H9 (cell line): ENCODE measurements around the gene CDH20. TPM values are rescaled to one million over a fixed set of nuclear protein-coding genes. Genes with fewer than 3 reads are reported as not detected.

ENCODE experiments used
- DNase-seq: peaks from one replicate; pipeline ENCODE4 v3.0.0-alpha.2; 2017
- H2AFZ ChIP-seq: one replicate; pipeline ENCODE4 v1.6.1; 2013; ENCODE audit warnings: mild to moderate bottlenecking, low read length, control low read depth, moderate library complexity
- H2AK5ac ChIP-seq: 2 replicates; pipeline ENCODE4 v1.6.1; 2013; ENCODE audit warnings: low read length, control low read depth, mixed read lengths; ENCODE audit not compliant: insufficient read length
- H2BK120ac ChIP-seq: one replicate; pipeline ENCODE4 v1.6.1; 2013; ENCODE audit warnings: low read depth, mild to moderate bottlenecking, low read length, control low read depth, inconsistent platforms; ENCODE audit not compliant: poor library complexity, severe bottlenecking
- H2BK12ac ChIP-seq: 2 replicates; pipeline ENCODE4 v1.6.1; 2013; ENCODE audit warnings: low read length, control low read depth, mixed read lengths, low read depth; ENCODE audit not compliant: insufficient read length
- H2BK15ac ChIP-seq: 2 replicates; pipeline ENCODE4 v1.6.1; 2013; ENCODE audit warnings: low read depth, low read length, control low read depth
- H2BK20ac ChIP-seq: one replicate; pipeline ENCODE4 v1.6.1; 2013; ENCODE audit warnings: low read depth, mild to moderate bottlenecking, low read length, control low read depth, inconsistent platforms; ENCODE audit not compliant: poor library complexity, severe bottlenecking
- H2BK5ac ChIP-seq: 2 replicates; pipeline ENCODE4 v1.6.1; 2013; ENCODE audit warnings: low read length, control low read depth, mixed read lengths; ENCODE audit not compliant: insufficient read length
- H3K14ac ChIP-seq: 2 replicates; pipeline ENCODE4 v1.6.1; 2013; ENCODE audit warnings: low read length, control low read depth; ENCODE audit not compliant: insufficient read depth
- H3K18ac ChIP-seq: 2 replicates; pipeline ENCODE4 v1.6.1; 2013; ENCODE audit warnings: low read depth, mild to moderate bottlenecking, mixed read lengths, low read length, control low read depth; ENCODE audit not compliant: insufficient read length
- H3K23ac ChIP-seq: 2 replicates; pipeline ENCODE4 v1.6.1; 2013; ENCODE audit warnings: low read length, control low read depth, mixed read lengths, low read depth; ENCODE audit not compliant: insufficient read length
- H3K23me2 ChIP-seq: 2 replicates; pipeline ENCODE4 v1.6.1; 2013; ENCODE audit warnings: low read depth, mild to moderate bottlenecking, mixed read lengths, low read length, control low read depth; ENCODE audit not compliant: insufficient read length, poor library complexity, severe bottlenecking
- H3K27ac ChIP-seq: 2 replicates; pipeline ENCODE4 v1.5.1; 2013; ENCODE audit warnings: low read length, control low read depth, mixed read lengths, low read depth; ENCODE audit not compliant: insufficient read length
- H3K27me3 ChIP-seq: 2 replicates; pipeline ENCODE4 v1.6.1; 2013; ENCODE audit warnings: low read length, control low read depth, inconsistent platforms; ENCODE audit not compliant: insufficient read depth
- H3K4ac ChIP-seq: 2 replicates; pipeline ENCODE4 v1.6.1; 2013; ENCODE audit warnings: low read depth, mild to moderate bottlenecking, control low read depth, inconsistent platforms, low read length, moderate library complexity
- H3K4me1 ChIP-seq: 2 replicates; pipeline ENCODE4 v1.6.1; 2013; ENCODE audit warnings: low read length, control low read depth, inconsistent platforms; ENCODE audit not compliant: insufficient read depth
- H3K4me2 ChIP-seq: 2 replicates; pipeline ENCODE4 v1.6.1; 2013; ENCODE audit warnings: low read length, control low read depth, mixed read lengths; ENCODE audit not compliant: insufficient read length, insufficient read depth
- H3K56ac ChIP-seq: 2 replicates; pipeline ENCODE4 v1.6.1; 2013; ENCODE audit warnings: low read depth, mild to moderate bottlenecking, mixed read lengths, low read length, control low read depth; ENCODE audit not compliant: insufficient read length
- H3K79me1 ChIP-seq: 2 replicates; pipeline ENCODE4 v1.6.1; 2013; ENCODE audit warnings: low read depth, mild to moderate bottlenecking, moderate library complexity, low read length, control low read depth, inconsistent platforms; ENCODE audit not compliant: insufficient read depth, poor library complexity, severe bottlenecking
- H3K79me2 ChIP-seq: 2 replicates; pipeline ENCODE4 v1.6.1; 2013; ENCODE audit warnings: low read length, control low read depth, inconsistent platforms; ENCODE audit not compliant: insufficient read depth
- H3K9ac ChIP-seq: 2 replicates; pipeline ENCODE4 v1.6.1; 2013; ENCODE audit warnings: low read length, control low read depth, mixed read lengths; ENCODE audit not compliant: insufficient read length; ENCODE audit errors: extremely low read depth
- H3K9me3 ChIP-seq: one replicate; pipeline ENCODE4 v1.6.1; 2013; ENCODE audit warnings: low read depth, low read length, inconsistent platforms; ENCODE audit not compliant: control insufficient read depth
- H3T11ph ChIP-seq: one replicate; pipeline ENCODE4 v1.6.1; 2013; ENCODE audit warnings: mild to moderate bottlenecking, low read length, control low read depth, inconsistent platforms
- H4K20me1 ChIP-seq: one replicate; pipeline ENCODE4 v1.6.1; 2013; ENCODE audit not compliant: control insufficient read depth, insufficient read length, insufficient read depth
- H4K5ac ChIP-seq: 2 replicates; pipeline ENCODE4 v1.6.1; 2013; ENCODE audit warnings: low read depth, mild to moderate bottlenecking, mixed read lengths, low read length, control low read depth; ENCODE audit not compliant: insufficient read length
- H4K8ac ChIP-seq: replicated peaks from 2 replicates; pipeline ENCODE4 v1.6.1; 2013; ENCODE audit warnings: low read length, control low read depth, mixed read lengths, low read depth; ENCODE audit not compliant: insufficient read length
- H4K91ac ChIP-seq: 2 replicates; pipeline ENCODE4 v1.6.1; 2013; ENCODE audit warnings: low read depth, mild to moderate bottlenecking, moderate library complexity, mixed read lengths, low read length, control low read depth; ENCODE audit not compliant: insufficient read length
- H3K27ac Mint-ChIP-seq, 3 experiments: 2 replicates in 2 of 3; 3 replicates in 1 of 3; pipeline ENCODE4 v1.8.0; 2020 to 2021; ENCODE audit warnings: mixed read lengths in 3 of 3, mild to moderate bottlenecking in 1 of 3, moderate library complexity in 1 of 3
- H3K27me3 Mint-ChIP-seq: 2 replicates; pipeline ENCODE4 v1.8.0; 2021; ENCODE audit warnings: low read depth, mild to moderate bottlenecking, moderate library complexity, mixed read lengths
- H3K36me3 Mint-ChIP-seq, 3 experiments: 2 replicates in 2 of 3; 3 replicates in 1 of 3; pipeline ENCODE4 v1.8.0; 2020 to 2021; ENCODE audit warnings: low read depth in 3 of 3, mixed read lengths in 3 of 3; ENCODE audit not compliant: insufficient read depth in 1 of 3
- H3K4me1 Mint-ChIP-seq, 2 experiments: 2 replicates each; pipeline ENCODE4 v1.8.0; 2020; ENCODE audit warnings: mixed read lengths in 2 of 2
- H3K4me3 Mint-ChIP-seq, 2 experiments: 2 replicates in 1 of 2; 3 replicates in 1 of 2; pipeline ENCODE4 v1.8.0; 2020 to 2021; ENCODE audit warnings: mild to moderate bottlenecking in 2 of 2, mixed read lengths in 2 of 2, moderate library complexity in 1 of 2
- H3K9me3 Mint-ChIP-seq, 2 experiments: 2 replicates in 1 of 2; 3 replicates in 1 of 2; pipeline ENCODE4 v1.8.0; 2020; ENCODE audit warnings: mild to moderate bottlenecking in 2 of 2, mixed read lengths in 2 of 2, moderate library complexity in 1 of 2
- CTCF ChIP-seq: fragments of 200-600 bp; sonication (generic); conservative IDR thresholded peaks from 3 replicates; pipeline ENCODE4 v1.8.0; 2021; ENCODE audit warnings: antibody characterized with exemption, mild to moderate bottlenecking
- WGBS: extraction: QIAGEN DNeasy Blood & Tissue Kit; methylation state at CpG from one replicate; pipeline ENCODE4 v1.1.7; 2013; ENCODE audit warnings: missing lambda C conversion rate, low lambda C conversion rate, mixed read lengths; ENCODE audit not compliant: insufficient read length; ENCODE audit errors: extremely low coverage; 5-methylcytosine and 5-hydroxymethylcytosine counted together
- total RNA-seq: library from RNA; stranded (reverse); gene quantifications from 2 replicates; pipeline ENCODE4 v1.2.1, GENCODE V29; 2021

CDH20 gene
- total RNA-seq, 1 experiment from 2014 or later: not detected

- Histone ChIP-seq H3K27me3 (no peaks in the 10 kb centered on the region), H2BK120ac (no peak overlapping the region), H3K4me1 (no peaks in the 10 kb centered on the region), H4K5ac (no peak overlapping the region), H3K23ac (no peak overlapping the region), H3K9ac (no peak overlapping the region), H4K91ac (no peak overlapping the region), H2BK5ac (no peak overlapping the region), H3K18ac (no peak overlapping the region), H3K9me3 (no peaks in the 10 kb centered on the region), H2BK20ac (no peak overlapping the region), H2AFZ (no peak overlapping the region), H4K20me1 (no peaks in the 10 kb centered on the region), H2AK5ac (no peak overlapping the region), H4K8ac (no peak overlapping the region), H3K79me2 (no peaks in the 10 kb centered on the region), H3K56ac (no peak overlapping the region), H2BK15ac (no peak overlapping the region), H3K79me1 (no peaks in the 10 kb centered on the region), H3T11ph (no peak overlapping the region), H3K27ac (no peak overlapping the region), H3K4ac (no peak overlapping the region), H3K14ac (no peak overlapping the region), H2BK12ac (no peak overlapping the region), H3K4me2 (no peak overlapping the region), H3K23me2 (no peaks in the 10 kb centered on the region)
- Mint-ChIP-seq H3K4me3 (no peak overlapping the region), H3K36me3 (no peaks in the 10 kb centered on the region), H3K27ac (no peak overlapping the region), H3K27me3 (no peaks in the 10 kb centered on the region), H3K4me1 (0 out of 4 replicates have a peak, but pooled peaks cover 0 to 2% of the 10 kb centered on the region in 2 experiments), H3K9me3 (no peaks in the 10 kb centered on the region)
- TF ChIP-seq CTCF: no peak
- DNase-seq: no peak
- no CpG with 5 or more reads among the region's 4 CpGs for WGBS
These were observed 197.5 kb downstream of the CDH20 start for GRCh38 chr18:61530681-61531080.
